ENCODE results near the gene RPL22.

Gene RPL22

GRCh38 chr1:6208723-6209660 lies 9.6 kb upstream of the RPL22 start:
- DNase-seq (ENCODE audit: low spot score) = peak; percentile 77
- peak; percentile 60 for TF ChIP-seq CTCF (IDR thresholded peaks at IDR 0.05; ENCODE audit: extremely low read depth, insufficient read depth, missing control alignments)
- in situ Hi-C loops (cut with MboI; ENCODE audit: low pct_unique_long_range_greater_than_20kb, low sequenced_read_pairs, unreplicated experiment) = no loop called here

- in situ Hi-C loops (cut with MboI; ENCODE audit: low pct_unique_long_range_greater_than_20kb, low sequenced_read_pairs, unreplicated experiment) = no loop called here
- no peak for DNase-seq (ENCODE audit: low spot score)
- TF ChIP-seq CTCF (IDR thresholded peaks at IDR 0.05; ENCODE audit: extremely low read depth, insufficient read depth, missing control alignments) = no peak
Measured at GRCh38 chr1:6207921-6208320, 8.5 kb upstream of the RPL22 start.

- no peak for TF ChIP-seq CTCF (IDR thresholded peaks at IDR 0.05; ENCODE audit: extremely low read depth, insufficient read depth, missing control alignments)
- DNase-seq (ENCODE audit: low spot score) = no peak
- in situ Hi-C loops (cut with MboI; ENCODE audit: low pct_unique_long_range_greater_than_20kb, low sequenced_read_pairs, unreplicated experiment) = no loop called here
Measured at GRCh38 chr1:6207075-6207885, 7.9 kb upstream of the RPL22 start.

- no peak for TF ChIP-seq CTCF (IDR thresholded peaks at IDR 0.05; ENCODE audit: extremely low read depth, insufficient read depth, missing control alignments)
- in situ Hi-C loops (cut with MboI; ENCODE audit: low pct_unique_long_range_greater_than_20kb, low sequenced_read_pairs, unreplicated experiment) = no loop called here
Measured at GRCh38 chr1:6206520-6206855, 7.1 kb upstream of the RPL22 start.

GRCh38 chr1:6205849-6206519 lies 6.6 kb upstream of the RPL22 start, which contains the start of gene RNF207:
TSS of gene RNF207 (plus strand) at chr1:6206119. CDS start at chr1:6206536, 417 bp downstream.
- DNase-seq (ENCODE audit: low spot score) = peak; percentile 93
- in situ Hi-C loops (cut with MboI; ENCODE audit: low pct_unique_long_range_greater_than_20kb, low sequenced_read_pairs, unreplicated experiment) = no loop called here
- no peak for TF ChIP-seq CTCF (IDR thresholded peaks at IDR 0.05; ENCODE audit: extremely low read depth, insufficient read depth, missing control alignments)

More at GRCh38 chr1:6206520-6206855, 7.1 kb upstream of the RPL22 start:
- DNase-seq (ENCODE audit: low spot score) = no peak

GRCh38 chr1:6202256-6202655 lies 2.9 kb upstream of the RPL22 start:
- no peak for TF ChIP-seq CTCF (IDR thresholded peaks at IDR 0.05; ENCODE audit: extremely low read depth, insufficient read depth, missing control alignments)
- in situ Hi-C loops (cut with MboI; ENCODE audit: low pct_unique_long_range_greater_than_20kb, low sequenced_read_pairs, unreplicated experiment) = no loop called here
- DNase-seq (ENCODE audit: low spot score) = no peak

Data from GM13977 (cell line).